ENCODE results near the gene NEK2. TPM values are rescaled to one million over a fixed set of nuclear protein-coding genes. Genes with fewer than 3 reads are reported as not detected.
"Not testable (repeated sequence)": the region's sequence is repeated elsewhere in the genome, so short reads cannot be mapped to it uniquely, and the experiment has no call there.

NEK2 gene
- total RNA-seq, 1 experiment from 2014 or later = 50.2 TPM

DNA sequence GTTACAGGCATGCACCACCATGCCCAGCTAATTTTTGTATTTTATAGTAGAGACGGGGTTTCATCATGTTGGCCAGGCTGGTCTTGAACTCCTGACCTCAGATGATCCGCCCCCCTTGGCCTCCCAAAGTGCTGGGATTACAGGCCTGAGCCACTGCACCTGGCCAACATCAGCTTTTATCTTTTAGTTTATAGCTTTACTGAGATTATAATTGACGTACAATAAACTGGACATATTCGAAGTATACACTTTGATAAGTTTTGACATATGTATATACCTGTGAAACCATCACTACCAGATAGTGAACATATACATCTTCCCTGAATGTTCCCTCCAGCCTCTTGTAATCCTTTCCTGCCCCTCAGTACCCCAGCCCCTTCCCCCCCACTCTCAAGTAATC lies 41.1 kb upstream of the NEK2 start:
- H3K4me1 ChIP-seq (ENCODE audit: control insufficient read depth in 1 of 2, insufficient read depth in 2 of 2, low read length in 2 of 2); H3K27ac ChIP-seq (ENCODE audit: low read depth, low read length); ATAC-seq; H4K20me1 ChIP-seq (ENCODE audit: insufficient read depth); H3K4me2 ChIP-seq (ENCODE audit: low read length); H3K4me3 ChIP-seq (replicated peaks in 1 of 2; ENCODE audit: low read depth in 1 of 2, low read length in 2 of 2); H3K36me3 ChIP-seq (ENCODE audit: control insufficient read depth in 1 of 2, insufficient read depth in 2 of 2, low read length in 2 of 2); H2AFZ ChIP-seq (ENCODE audit: low read depth, low read length, poor library complexity, severe bottlenecking); H3K9ac ChIP-seq (ENCODE audit: low read length); CTCF ChIA-PET; H3K9me2 ChIP-seq (ENCODE audit: insufficient read depth); H3K9me3 ChIP-seq (ENCODE audit: control insufficient read depth in 1 of 2, insufficient read depth in 1 of 2, low read depth in 1 of 2, low read length in 2 of 2); H3K79me2 ChIP-seq (ENCODE audit: insufficient read depth, low read length); H3K27me3 ChIP-seq (ENCODE audit: insufficient read depth, low read length); POLR2A ChIA-PET; RAD21 ChIA-PET (ENCODE audit: low non-redundant PET in 1 of 2, low total read pairs in 2 of 2, uncharacterized antibody in 2 of 2, unreplicated experiment in 2 of 2); BruUV-seq (replicated peaks); intact Hi-C loops (cut with micrococcal nuclease); DNase-seq (ENCODE audit: low read depth, low spot score): not testable (repeated sequence)

DNA sequence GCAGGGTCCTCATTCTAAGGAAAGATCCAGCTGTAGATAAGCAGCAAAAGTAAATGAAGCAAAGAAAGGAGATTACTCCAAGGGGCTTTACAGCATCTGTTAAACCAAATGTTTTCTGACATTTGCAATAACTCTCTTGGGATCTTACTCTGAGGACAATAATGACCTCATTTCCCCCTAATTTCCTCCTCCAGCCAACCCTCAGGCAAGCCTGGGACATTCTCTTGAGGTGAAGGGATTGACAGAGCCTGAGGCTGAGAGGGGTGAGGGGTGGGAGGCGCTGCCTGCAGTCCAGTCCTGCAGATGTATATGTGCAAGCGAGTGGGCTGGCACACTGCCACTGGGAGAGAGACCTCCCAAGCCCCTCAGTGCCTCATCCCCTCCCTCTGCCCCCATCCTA lies 40.5 kb upstream of the NEK2 start:
- Histone ChIP-seq H3K9me2 (ENCODE audit: insufficient read depth) (no peaks in the 10 kb centered on the region), H3K27me3 (ENCODE audit: insufficient read depth, low read length) (no peaks in the 10 kb centered on the region), H3K9me3 (ENCODE audit: control insufficient read depth in 1 of 2, insufficient read depth in 1 of 2, low read depth in 1 of 2, low read length in 2 of 2) (no peaks in the 10 kb centered on the region), H3K36me3 (ENCODE audit: control insufficient read depth in 1 of 2, insufficient read depth in 2 of 2, low read length in 2 of 2) (no peaks in the 10 kb centered on the region), H3K4me1 (ENCODE audit: control insufficient read depth in 1 of 2, insufficient read depth in 2 of 2, low read length in 2 of 2) (no peaks in the 10 kb centered on the region), H3K27ac (ENCODE audit: low read depth, low read length) (no peak overlapping the region), H4K20me1 (ENCODE audit: insufficient read depth) (no peaks in the 10 kb centered on the region), H2AFZ (ENCODE audit: low read depth, low read length, poor library complexity, severe bottlenecking) (no peak overlapping the region), H3K4me3 (replicated peaks in 1 of 2; ENCODE audit: low read depth in 1 of 2, low read length in 2 of 2) (no peak overlapping the region), H3K79me2 (ENCODE audit: insufficient read depth, low read length) (no peaks in the 10 kb centered on the region), H3K4me2 (ENCODE audit: low read length) (no peak overlapping the region), H3K9ac (ENCODE audit: low read length) (no peak overlapping the region)
- POLR2A ChIA-PET = no interaction called here
- TF ChIP-seq ZFX (IDR thresholded peaks at IDR 0.05) (no peak), POLR2AphosphoS5 (IDR thresholded peaks at IDR 0.05; ENCODE audit: low read depth, low read length) (no peak), EZH2 (IDR thresholded peaks at IDR 0.05) (no peak), ZNF274 (IDR thresholded peaks at IDR 0.05; ENCODE audit: low read depth, low read length) (no peak), SIN3A (IDR thresholded peaks at IDR 0.05; ENCODE audit: low read depth) (no peak), CEBPB (IDR thresholded peaks at IDR 0.05; ENCODE audit: low read depth) (no peak), FOSL1 (IDR thresholded peaks at IDR 0.05; ENCODE audit: low read depth) (no peak), TCF7L2 (IDR thresholded peaks at IDR 0.05; ENCODE audit: borderline replicate concordance, extremely low read depth, insufficient read depth, insufficient read length) (no peak), YY1 (IDR thresholded peaks at IDR 0.05; ENCODE audit: extremely low read depth, insufficient replicate concordance, low read depth, low read length) (no peak), SP1 (IDR thresholded peaks at IDR 0.05; ENCODE audit: low read depth) (no peak), EGR1 (IDR thresholded peaks at IDR 0.05; ENCODE audit: low read depth) (no peak), ELF1 (IDR thresholded peaks at IDR 0.05; ENCODE audit: borderline replicate concordance, low read depth) (no peak), RAD21 (IDR thresholded peaks at IDR 0.05; ENCODE audit: low read depth) (no peak)
- intact Hi-C loops (cut with micrococcal nuclease) = no loop called here
- CTCF ChIA-PET = no interaction called here
- ATAC-seq (no peak), DNase-seq (ENCODE audit: low read depth, low spot score) (no peak)
- RAD21 ChIA-PET (ENCODE audit: low non-redundant PET in 1 of 2, low total read pairs in 2 of 2, uncharacterized antibody in 2 of 2, unreplicated experiment in 2 of 2) = no interaction called here
- BruUV-seq (replicated peaks) = no TSS peak
